Endometrial microvascular endothelial cells (primary cell): ENCODE data around the gene TAF4. TPM values are rescaled to one million over a fixed set of nuclear protein-coding genes. Genes with fewer than 3 reads are reported as not detected.
"Not testable (repeated sequence)": the region's sequence is repeated elsewhere in the genome, so short reads cannot be mapped to it uniquely, and the experiment has no call there.

Experiments used
- in situ Hi-C: cut with HindIII; loops from 2 replicates; pipeline ENCODE4 v1.10.0; 2017; ENCODE audit warnings: low sequenced_read_pairs, low pct_unique_long_range_greater_than_20kb; ENCODE audit errors: inconsistent ontology term
- total RNA-seq: library from RNA; depleted of rRNA; stranded (reverse); fragments of >200 nt; gene quantifications from one replicate; pipeline ENCODE4 v1.2.3, GENCODE V29; 2015; ENCODE audit errors: inconsistent ontology term

TAF4 gene
- total RNA-seq, 1 donor from 2014 or later, result 2.6 TPM

DNA sequence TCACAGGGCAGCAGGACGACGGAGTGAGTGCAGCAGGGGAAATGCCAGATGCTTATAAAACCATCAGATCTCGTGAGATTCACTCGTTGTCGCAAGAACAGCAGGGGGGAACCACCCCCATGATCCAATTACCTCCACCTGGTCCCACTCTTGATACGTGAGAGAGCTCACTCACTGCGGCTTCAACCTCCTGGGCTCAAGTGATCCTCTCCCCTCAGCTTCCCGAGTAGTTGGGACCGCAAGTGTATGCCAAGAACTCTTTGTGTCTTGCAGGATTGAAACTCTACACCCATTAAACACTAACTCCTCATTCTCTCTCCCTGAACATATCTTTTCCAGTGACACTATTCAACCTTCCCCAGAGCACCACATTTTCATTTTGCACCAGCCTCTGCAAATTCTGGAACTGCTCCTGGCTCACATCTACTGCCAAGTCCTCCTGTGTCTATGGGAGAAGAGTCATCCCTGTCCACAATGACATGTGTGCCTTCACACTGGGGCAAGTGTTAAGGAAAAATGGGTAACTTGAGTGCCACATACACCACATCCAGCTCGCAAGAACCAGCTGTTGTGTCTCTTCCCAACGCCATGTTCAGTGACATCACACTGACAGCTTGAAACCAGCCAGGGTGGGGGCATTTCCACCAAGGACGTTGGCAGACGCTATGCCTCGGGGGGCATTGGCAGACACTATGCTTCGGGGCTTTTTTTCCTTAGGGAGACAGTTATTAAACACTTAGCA lies 14.7 kb upstream of the TAF4 start:
- in situ Hi-C loops, result no loop called here

DNA sequence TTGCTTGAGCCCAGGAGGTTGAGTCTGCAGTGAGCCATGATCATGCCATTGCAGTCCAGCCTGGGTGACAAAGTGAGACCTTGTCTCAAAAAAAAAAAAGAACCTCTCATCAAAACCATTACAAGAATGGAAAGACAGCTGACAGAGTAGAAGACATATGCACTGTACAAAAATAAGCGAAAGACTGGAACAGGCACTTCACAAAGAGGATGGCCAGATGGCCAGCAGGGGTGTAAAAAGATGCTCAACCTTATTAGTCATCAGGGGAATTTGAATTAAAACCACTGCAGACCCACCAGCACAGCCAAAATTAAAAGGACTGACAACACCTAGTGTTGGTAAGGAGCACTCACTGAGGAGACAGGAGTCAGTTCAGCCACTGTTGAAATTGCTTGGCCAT lies 13.5 kb upstream of the TAF4 start:
- in situ Hi-C loops, result no loop called here

DNA sequence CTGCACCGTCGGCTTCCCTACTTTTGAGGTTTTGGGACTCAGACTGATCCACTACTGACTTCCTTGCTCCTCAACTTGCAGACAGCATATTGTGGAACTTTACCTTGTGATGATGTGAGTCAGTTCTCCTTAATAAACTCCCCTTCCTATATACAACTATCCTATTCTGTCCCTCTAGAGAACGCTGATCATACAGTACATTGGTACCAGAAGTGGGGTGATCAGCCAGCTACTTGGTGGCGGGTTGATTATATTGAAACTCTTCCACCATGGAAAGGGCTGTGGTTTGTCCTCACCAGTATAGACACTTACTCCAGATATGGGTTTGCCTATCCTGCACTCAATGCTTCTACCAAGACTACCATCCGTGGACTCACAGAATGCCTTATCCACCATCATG lies 7.6 kb upstream of the TAF4 start:
- in situ Hi-C loops, result no loop called here

DNA sequence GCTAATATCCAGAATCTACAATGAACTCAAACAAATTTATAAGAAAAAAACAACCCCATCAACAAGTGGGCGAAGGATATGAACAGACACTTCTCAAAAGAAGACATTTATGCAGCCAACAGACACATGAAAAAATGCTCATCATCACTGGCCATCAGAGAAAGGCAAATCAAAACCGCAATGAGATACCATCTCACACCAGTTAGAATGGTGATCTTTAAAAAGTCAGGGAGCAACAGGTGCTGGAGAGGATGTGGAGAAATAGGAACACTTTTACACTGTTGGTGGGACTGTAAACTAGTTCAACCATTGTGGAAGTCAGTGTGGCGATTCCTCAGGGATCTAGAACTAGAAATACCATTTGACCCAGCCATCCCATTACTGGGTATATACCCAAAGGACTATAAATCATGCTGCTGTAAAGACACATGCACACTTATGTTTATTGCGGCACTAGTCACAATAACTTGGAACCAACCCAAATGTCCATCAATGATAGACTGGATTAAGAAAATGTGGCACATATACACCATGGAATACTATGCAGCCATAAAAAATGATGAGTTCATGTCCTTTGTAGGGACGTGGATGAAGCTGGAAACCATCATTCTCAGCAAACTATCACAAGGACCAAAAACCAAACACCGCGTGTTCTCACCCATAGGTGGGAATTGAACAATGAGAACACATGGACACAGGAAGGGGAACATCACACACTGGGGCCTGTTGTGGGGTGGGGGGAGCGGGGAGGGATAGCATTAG lies 6.2 kb upstream of the TAF4 start:
- in situ Hi-C loops, result not testable (repeated sequence)

DNA sequence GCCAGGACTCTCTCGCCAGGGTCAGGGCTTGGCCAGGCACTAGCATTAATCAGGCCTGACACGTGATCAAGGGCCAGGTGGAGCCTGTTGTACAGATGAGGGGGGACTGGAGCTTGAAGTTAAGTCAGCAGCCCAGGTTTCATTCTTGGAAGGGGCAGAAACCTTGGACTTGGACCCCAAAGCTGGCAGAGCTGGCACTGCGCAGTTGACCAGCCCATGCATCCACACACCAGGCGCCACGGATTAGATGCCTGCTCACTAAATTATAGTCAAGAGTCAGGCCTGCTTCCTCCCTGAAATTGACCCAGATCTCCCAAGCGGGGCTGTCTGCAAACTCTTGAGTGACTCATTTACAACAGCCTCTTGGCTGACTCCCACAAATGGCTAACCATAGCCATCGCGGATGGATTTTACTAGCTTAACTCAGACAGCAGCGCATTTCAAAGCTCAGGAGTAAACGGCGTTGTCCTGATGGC lies 4.1 kb upstream of the TAF4 start:
- in situ Hi-C loops, result no loop called here

DNA sequence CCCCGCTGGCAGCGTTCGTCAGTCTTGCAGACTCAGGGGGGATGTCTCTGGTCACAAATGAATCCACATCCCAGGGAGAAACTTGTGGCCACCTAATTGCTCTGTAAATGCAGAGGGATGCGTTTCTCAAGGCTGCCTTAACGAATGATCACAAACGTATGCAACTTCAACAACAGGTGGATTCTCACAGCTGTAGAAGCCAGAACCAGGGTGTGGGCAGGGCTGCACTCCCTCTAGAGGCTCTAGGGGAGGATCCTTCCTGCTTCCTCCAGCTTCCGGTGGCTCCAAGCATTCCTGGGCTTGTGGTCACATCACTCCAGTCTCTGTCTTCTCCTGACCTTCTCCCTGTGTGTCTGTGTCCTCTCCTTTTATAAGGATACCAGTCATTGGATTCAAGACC lies 3.3 kb upstream of the TAF4 start:
- in situ Hi-C loops, result no loop called here

DNA sequence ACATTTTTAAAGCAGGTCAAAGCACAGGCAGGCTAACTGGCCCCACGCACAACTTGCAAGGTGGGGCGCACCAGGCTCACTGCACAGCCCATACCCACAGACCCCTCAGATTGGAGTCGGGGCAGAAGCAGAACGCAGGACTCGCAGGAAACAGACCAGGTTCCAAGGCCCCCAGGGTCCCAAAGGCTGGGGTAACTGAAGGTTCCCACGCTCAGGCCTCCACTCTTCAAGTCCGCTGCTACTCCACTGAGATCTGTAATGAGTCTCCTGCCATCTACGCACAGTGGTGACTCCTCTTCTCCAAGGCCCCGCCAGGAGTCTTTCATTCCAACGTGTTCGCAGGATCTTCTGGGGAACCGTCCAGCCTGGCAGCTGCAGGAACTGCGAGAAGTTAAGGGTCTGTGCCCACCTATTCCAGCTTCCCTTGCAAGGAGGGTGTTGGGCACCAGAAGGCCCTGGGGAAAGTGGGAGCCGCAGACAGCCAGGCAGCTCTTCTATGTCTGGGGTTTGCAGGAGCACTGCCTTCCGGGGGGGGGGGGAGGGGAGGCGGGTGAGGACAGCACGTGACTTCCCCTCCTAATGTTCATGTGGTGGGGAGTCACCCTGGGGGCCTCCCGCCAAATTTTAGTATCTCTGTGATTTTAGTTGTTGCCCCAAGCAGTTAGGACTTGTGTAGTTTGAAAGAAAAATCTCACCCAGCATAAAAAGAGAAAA lies 2.0 kb upstream of the TAF4 start:
- in situ Hi-C loops, result no loop called here

DNA sequence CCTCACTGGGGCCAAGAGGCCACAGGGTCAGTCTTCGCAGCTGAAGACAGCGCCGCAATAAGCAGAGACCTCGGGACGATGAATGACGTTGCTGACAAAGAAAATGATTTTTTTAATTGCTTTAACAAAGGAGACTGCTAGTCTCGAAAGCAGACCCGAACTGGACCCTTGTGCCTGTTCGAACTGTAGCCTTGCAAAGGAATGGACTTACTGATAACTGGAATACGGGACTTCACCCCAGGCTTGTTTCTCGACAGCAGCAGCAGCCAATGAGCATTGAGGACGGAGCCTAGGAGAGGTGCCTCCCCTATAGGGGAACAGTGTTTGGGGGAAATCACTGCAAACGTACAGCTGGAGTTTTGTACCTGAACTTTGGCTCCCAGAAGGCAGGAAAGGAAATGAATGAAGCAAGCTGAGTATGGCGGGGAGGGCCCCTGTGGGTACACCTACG lies 1.3 kb upstream of the TAF4 start:
- in situ Hi-C loops, result no loop called here

DNA sequence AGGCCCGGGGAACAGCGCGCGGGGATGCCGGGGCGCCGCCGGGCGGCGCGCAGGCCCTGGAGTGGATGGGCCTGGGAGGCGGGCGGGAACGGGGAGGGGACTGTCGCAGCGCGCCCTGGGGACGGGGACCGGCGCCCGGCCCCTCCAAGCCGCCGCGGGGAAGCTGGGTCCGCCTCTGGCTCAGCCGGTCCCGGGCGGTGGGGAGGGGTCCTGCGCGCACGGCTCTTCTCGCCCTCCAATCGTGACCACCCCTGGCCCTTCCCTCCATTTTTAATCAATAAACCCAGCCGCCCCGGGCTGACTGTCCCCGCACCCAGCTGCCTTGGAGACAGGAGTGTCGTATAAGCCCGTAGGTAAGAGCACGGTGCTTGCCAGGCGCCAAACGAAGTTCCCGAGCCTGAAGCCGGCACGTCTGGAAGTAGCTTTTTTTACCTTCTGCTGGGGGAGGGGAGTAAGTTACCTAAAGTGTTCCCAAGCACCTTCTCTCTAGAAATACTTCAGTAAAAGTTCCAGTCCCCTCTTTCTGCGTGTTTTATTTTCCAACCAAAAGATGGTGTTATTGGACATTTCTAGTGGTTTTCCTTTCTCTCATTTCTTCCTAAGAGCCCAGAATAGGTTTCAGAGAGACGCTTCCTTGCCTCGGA lies 780 bp upstream of the TAF4 start:
- in situ Hi-C loops, result no loop called here

DNA sequence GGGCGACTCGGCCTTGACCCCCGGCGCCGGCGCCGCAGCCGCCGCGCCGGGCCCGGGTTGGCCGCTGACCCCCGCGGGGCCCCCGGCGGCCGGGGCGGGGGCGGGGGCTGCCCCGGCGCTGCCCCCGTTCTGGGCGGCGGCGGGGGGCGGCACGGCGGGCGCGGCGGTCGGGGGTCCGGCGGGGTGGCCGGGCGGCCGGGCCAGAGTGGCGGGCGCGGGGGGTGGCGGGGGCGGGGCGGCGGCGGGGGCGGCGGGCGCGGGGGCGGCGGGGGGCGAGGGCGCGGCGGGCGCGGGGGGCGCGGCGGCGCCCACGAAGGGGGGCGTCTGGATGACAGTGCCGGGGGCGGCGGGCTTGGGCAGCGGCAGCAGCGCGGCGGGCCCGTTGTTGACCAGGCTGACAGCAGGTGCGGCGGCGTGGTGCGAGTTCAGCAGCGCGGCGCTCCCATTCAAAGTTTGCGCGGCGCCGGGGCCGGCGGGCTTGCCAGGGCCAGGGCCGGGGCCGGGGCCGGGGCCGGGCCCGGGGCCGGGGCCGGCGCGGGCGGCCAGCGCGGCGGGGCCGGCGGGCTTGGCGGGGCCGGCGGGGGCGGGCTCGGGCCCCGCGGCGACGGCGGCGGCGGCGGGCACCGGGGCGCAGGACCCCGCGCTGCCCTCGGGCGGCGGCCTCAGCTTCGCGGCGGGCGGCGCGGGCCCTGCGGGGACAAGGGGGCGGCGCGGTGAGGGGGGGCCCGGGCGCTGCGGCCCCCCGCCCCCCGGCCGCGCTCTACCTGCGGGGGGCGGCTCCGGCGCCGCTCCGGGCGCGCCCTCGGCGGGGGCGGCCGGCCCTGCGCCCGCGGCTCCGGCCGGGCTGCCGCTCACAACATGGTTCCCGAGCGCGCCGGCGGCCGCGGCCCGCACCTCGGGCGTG lies 659 bp downstream of the TAF4 start:
- in situ Hi-C loops, result no loop called here

DNA sequence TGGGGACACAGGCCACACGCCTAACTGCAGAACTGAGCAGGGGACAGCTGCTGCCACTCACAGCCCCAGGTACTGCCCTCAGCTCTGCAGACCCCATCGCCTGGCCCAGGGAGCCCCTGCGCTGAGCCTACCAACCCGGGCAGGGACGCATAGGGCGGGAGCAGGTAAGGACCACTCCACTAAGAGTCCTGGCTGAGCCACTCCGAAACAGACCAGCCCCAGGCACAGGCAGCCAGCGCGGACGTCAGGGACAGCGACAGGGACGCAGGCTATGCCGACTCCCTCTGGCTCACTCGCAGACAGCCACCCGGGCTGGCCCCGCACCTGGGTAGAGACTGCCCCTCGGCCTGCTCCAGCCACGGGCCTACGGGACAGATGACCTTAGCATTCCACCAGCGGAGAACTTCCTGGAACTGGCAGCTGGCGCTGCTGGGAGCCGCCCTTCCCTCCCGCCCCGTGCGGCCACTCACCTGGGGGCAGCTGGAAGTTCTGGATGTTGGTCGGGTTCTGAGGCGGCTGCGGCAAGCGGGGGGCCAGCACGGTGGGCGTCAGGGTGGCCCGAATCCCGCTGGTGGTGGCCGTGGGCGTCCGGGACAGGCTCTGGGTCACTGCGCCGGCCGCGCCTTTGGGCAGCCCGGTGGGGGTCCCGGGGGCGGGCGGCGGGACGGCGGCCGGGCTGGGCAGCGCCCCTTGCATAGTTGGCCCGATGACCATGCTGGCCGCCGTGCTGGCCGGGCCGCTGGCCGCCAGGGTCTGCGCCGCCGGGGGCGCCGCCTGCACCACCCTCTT lies 1.5 kb downstream of the TAF4 start:
- in situ Hi-C loops, result no loop called here

DNA sequence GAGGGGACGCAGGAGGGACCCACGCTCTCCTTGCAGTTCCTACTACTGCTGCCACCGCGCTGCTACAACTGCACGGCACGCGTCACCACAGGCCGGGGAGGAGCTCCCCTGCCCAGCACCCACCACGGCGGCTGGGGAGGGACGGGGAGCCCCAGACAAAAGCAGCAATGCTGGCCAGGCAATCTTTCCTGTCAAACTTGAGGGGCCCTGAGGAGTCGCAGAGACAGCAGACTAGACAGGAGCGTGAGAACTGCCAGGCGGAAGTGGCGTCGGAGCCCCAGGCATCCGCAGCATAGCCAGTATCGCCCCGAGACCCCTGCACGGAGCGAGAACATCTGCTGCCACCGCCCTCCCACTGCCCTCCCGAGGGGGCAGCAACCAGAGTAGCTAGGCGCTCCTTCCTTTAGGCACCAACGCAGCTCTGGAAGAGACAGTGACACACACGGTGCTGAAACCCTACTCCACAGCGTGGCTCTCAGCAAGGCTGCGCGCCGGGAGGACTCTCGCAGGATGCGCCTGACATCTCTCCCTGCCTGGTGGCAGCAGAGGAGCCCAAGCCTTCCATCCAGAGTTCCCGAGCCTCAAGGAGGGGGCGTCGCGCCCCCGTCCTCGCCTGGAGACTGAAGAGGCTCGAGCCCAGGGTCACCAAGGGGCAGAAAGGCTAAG lies 2.2 kb downstream of the TAF4 start:
- in situ Hi-C loops, result no loop called here

DNA sequence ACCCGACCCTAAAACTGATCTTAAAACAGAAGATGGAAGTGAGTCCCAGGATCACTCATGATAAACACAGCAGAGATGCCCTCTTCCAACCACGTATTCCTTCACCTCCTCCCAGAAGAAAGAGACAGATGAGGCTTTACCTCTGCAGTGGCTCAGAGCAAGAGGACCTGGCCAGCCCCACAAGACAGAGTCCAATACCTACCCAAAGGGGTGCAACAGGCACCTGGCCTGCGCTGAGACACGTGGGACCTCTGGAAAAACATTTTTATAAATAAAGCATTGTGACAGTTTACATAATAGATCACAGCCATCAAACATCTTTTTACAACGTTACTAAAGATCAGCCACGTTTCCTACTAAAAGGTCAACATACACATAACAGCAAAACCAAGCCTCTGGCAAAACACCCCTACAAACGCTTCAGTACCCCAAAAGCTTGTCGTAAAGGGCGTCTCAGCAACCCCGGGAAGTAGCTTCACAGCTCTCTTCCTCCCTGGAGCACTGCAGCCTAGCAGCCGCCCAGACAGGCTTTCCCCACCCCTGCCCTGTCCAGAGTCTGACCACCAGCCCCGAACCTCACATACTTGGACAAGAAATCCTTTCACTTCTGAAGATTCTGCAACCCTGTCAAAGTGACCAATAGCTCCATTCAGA lies 2.9 kb downstream of the TAF4 start:
- in situ Hi-C loops, result no loop called here

DNA sequence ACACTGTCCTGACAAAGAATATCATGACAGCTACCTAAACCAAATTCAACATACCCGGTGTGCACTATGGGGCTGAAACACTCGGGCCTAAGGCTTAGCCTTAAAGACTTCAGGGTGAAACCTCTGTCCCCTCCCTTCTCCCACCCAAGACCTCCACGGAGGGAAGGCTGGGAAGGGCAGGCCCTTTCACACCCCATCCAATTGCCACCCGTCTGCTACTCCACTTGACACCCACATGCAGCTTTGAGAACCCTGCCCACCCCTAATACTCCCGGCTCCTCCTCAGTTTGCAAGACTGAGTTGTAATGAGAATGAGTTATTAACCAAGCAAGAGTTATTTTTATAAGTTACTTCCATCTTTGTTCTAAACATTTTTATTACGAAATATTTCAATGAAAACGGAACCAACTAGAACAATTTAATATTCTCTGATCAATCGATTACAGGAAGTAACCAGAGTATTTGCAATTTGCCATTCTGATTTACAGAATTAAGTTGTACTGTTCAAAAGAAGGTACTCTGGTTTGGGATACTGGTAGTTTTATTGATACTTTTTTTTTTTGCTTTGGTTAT lies 3.7 kb downstream of the TAF4 start:
- in situ Hi-C loops, result no loop called here

DNA sequence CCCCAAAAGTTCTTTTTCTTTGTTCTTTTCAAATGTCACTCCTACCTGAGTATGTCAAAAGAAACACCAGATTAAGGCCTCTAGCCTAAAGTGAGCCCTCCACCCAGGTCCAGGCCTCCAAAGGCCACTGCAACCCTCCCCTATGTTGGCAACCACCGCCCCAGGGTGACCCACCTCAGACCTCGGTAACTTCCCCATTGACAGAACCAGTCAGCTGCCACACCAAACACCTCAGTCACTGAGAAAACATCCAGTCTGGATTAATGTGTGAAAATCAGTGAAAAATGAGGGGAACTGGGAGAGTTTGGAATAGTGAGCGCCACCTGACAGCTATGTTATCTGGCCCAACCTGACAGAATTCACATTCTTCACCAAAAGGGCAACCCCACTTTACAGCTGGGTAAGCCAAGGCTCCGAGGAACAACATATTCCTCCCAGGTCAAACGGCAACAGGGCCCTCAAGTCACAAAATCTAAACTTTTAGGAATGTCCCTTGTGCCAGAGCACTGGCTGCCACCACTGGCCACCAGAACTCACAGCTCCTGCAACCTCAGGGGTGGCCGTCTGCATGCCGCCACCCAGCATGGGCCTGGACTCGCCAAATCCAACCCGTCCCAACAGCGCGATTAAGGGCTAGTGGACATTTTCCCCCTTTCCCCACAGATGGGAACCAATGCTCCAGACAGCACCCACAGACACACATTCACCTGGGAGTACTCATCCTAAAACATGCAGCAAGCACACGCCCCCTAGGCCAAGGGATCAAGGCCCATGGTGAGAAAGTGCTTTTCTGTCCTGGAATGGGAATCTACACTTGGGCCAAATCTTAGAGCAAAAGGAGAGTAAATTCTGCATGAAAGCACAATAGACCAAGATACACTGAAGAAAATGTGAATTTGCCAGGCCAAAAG lies 4.8 kb downstream of the TAF4 start:
- in situ Hi-C loops, result no loop called here
